Ishikawa (cell line): ENCODE measurements around the gene DSC2.

Experiments used
- CEBPB ChIP-seq: IDR thresholded peaks from 2 replicates; pipeline ENCODE4 v1.6.1; 2012
- CREB1 ChIP-seq: IDR thresholded peaks from 2 replicates; pipeline ENCODE4 v1.6.1; 2012; ENCODE audit warnings: low read depth
- EGR1 ChIP-seq: IDR thresholded peaks from 2 replicates; pipeline ENCODE4 v1.6.1; 2012
- EP300 ChIP-seq: IDR thresholded peaks from 2 replicates; pipeline ENCODE4 v1.6.1; 2012; ENCODE audit warnings: borderline replicate concordance
- FOXM1 ChIP-seq: IDR thresholded peaks from 2 replicates; pipeline ENCODE4 v1.6.1; 2012; ENCODE audit warnings: low read depth, borderline replicate concordance
- NFIC ChIP-seq: IDR thresholded peaks from 2 replicates; pipeline ENCODE4 v1.6.1; 2012
- RAD21 ChIP-seq: IDR thresholded peaks from 2 replicates; pipeline ENCODE4 v1.6.1; 2012; ENCODE audit warnings: low read depth
- TAF1 ChIP-seq: IDR thresholded peaks from 2 replicates; pipeline ENCODE4 v1.6.1; 2012; ENCODE audit warnings: low read depth, mild to moderate bottlenecking
- TCF12 ChIP-seq: IDR thresholded peaks from 2 replicates; pipeline ENCODE4 v1.6.1; 2012; ENCODE audit warnings: low read depth
- TEAD4 ChIP-seq: IDR thresholded peaks from 2 replicates; pipeline ENCODE4 v1.6.1; 2012
- YY1 ChIP-seq: IDR thresholded peaks from 2 replicates; pipeline ENCODE4 v1.6.1; 2012; ENCODE audit warnings: low read depth
- ZBTB7A ChIP-seq: IDR thresholded peaks from 2 replicates; pipeline ENCODE4 v1.6.1; 2012; ENCODE audit warnings: low read depth
- TF ChIP-seq, protein P1 (sequence below): IDR thresholded peaks from 2 replicates; pipeline ENCODE4 v1.6.1; 2012
- TF ChIP-seq, protein P2 (sequence below): IDR thresholded peaks from 2 replicates; pipeline ENCODE4 v1.6.1; 2012; ENCODE audit warnings: low read depth, mild to moderate bottlenecking
- TF ChIP-seq, protein P3 (sequence below): IDR thresholded peaks from 2 replicates; pipeline ENCODE4 v1.6.1; 2012

DSC2 gene

DNA sequence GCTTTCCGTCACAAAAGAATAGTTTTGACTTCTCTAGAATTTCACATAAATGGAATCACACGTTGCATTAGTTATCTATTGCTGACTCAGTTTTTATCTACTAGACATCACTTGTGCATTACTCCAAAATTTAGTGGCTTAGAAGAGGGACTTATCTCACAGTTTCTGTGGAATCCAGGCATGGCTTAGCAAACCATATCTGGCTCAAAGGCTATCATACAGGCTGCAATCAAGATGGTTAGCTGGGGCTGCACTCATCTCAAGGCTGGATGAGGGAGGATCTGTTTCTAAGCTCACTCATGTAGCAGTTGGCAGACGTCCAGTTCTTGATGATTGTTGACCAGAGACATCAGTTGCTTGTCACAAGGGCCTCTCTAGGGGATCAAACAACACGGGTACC, 53.0 kb downstream of the DSC2 start:
- TF ChIP-seq CEBPB (no peak), RAD21 (no peak), NFIC (no peak), TAF1 (no peak), CREB1 (no peak), EGR1 (no peak), TCF12 (no peak), TEAD4 (no peak), EP300 (no peak), FOXM1 (no peak), ZBTB7A (no peak), YY1 (no peak)
- TF ChIP-seq, protein P1, sequence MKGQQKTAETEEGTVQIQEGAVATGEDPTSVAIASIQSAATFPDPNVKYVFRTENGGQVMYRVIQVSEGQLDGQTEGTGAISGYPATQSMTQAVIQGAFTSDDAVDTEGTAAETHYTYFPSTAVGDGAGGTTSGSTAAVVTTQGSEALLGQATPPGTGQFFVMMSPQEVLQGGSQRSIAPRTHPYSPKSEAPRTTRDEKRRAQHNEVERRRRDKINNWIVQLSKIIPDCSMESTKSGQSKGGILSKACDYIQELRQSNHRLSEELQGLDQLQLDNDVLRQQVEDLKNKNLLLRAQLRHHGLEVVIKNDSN, result no peak
- TF ChIP-seq, protein P2, sequence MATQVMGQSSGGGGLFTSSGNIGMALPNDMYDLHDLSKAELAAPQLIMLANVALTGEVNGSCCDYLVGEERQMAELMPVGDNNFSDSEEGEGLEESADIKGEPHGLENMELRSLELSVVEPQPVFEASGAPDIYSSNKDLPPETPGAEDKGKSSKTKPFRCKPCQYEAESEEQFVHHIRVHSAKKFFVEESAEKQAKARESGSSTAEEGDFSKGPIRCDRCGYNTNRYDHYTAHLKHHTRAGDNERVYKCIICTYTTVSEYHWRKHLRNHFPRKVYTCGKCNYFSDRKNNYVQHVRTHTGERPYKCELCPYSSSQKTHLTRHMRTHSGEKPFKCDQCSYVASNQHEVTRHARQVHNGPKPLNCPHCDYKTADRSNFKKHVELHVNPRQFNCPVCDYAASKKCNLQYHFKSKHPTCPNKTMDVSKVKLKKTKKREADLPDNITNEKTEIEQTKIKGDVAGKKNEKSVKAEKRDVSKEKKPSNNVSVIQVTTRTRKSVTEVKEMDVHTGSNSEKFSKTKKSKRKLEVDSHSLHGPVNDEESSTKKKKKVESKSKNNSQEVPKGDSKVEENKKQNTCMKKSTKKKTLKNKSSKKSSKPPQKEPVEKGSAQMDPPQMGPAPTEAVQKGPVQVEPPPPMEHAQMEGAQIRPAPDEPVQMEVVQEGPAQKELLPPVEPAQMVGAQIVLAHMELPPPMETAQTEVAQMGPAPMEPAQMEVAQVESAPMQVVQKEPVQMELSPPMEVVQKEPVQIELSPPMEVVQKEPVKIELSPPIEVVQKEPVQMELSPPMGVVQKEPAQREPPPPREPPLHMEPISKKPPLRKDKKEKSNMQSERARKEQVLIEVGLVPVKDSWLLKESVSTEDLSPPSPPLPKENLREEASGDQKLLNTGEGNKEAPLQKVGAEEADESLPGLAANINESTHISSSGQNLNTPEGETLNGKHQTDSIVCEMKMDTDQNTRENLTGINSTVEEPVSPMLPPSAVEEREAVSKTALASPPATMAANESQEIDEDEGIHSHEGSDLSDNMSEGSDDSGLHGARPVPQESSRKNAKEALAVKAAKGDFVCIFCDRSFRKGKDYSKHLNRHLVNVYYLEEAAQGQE, result no peak
- TF ChIP-seq, protein P3, sequence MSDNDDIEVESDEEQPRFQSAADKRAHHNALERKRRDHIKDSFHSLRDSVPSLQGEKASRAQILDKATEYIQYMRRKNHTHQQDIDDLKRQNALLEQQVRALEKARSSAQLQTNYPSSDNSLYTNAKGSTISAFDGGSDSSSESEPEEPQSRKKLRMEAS, result no peak

DNA sequence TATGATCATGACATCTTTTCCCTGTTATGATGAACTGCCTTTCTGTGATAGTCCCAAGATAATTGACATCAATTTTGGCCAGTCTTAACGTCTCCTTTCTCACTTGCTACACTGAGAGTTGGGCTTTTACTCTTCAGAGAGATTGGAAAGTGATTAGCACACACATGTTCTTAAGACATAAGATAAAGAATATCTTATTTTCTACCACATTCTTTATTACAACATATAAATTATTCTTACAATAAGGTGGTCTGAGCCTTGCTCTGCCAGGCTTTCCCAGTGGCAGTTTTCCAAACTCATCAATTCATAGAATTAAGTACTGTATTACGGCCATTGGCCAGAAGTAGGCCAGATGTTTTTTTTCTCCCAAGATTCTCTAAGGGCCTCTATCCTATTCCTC, 54.0 kb downstream of the DSC2 start:
- TF ChIP-seq CEBPB (no peak), YY1 (no peak), NFIC (no peak), ZBTB7A (no peak), RAD21 (no peak), CREB1 (no peak), FOXM1 (no peak), EP300 (no peak), TEAD4 (no peak), TCF12 (no peak), EGR1 (no peak), TAF1 (no peak)
- TF ChIP-seq, protein P1, result no peak
- TF ChIP-seq, protein P2, result no peak
- TF ChIP-seq, protein P3, result no peak

DNA sequence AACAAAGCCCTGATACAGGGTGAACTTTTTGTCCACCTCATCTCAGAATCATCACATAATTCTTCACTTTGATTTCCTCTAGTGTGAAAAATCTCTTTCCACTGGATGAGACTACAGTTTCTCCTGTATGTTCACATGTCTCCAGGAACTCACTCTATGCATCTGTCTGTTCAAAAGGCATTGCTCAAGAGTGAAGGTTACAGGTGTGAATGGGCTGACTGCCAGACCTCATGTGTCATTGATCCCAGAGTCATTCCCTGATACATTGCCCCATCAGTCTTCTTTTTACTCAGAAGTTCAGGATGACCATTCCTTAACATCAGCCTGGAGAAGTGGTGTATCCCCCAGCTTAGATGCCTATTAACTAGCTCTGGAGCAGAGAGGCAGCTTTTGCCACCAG, 55.3 kb downstream of the DSC2 start:
- no peak for TF ChIP-seq FOXM1
- TF ChIP-seq, protein P2, result no peak
- TF ChIP-seq YY1, result no peak
- TF ChIP-seq EP300, result no peak
- TF ChIP-seq CEBPB, result no peak
- TF ChIP-seq TAF1, result no peak
- no peak for TF ChIP-seq NFIC

DNA sequence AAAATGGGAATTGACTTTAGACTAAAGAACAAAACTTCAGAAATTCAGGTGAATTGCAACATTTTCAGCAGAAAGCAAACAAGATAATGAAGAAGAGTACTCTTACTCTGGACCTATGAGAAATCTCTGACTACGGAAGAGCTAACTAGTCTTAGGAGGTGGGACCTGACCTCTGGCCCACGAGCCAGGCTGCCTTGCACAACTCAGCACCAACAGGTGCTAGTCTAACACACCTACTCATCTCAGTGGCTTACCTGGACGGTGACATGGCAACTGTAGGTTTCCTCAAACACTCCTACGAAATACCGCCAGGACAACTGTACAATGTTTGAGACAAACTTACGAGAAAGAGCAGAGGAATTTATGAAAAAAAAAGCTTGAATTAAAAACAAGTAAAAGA, 56.6 kb downstream of the DSC2 start:
- TF ChIP-seq TCF12 (no peak), NFIC (no peak), RAD21 (no peak), TEAD4 (no peak), ZBTB7A (no peak), CREB1 (no peak), CEBPB (no peak)
- TF ChIP-seq, protein P2, result no peak
- TF ChIP-seq, protein P3, result no peak
